T-helper 1 cell (primary cell): ENCODE results near the gene NF1.
"Not testable (repeated sequence)": the region's sequence is repeated elsewhere in the genome, so short reads cannot be mapped to it uniquely, and the experiment has no call there.

Experiments
- DNase-seq, 5 donors: peaks; one replicate each; pipeline ENCODE4 v3.0.0-alpha.2; 2012 to 2020

Gene NF1

DNA sequence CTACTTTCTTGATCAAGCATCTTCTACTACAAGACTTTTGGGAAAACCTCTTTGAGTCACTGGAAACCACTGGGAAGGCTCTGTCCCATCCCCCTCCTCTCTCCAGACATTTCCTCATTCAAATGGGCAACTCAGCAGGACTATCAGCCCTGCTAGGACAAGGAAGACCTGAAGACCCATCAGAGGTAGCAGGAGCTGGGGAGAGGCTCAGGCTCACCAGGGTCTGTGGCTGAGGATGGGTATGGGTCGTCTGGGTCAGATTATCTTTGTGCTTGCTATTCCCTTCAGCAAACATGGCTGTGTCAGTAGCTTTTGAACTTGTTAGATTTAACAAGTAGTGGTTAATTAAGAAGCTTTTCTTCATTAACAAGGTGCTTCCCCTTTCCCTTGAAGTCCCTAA, 15.0 kb upstream of the NF1 start:
- DNase-seq, result no peak

DNA sequence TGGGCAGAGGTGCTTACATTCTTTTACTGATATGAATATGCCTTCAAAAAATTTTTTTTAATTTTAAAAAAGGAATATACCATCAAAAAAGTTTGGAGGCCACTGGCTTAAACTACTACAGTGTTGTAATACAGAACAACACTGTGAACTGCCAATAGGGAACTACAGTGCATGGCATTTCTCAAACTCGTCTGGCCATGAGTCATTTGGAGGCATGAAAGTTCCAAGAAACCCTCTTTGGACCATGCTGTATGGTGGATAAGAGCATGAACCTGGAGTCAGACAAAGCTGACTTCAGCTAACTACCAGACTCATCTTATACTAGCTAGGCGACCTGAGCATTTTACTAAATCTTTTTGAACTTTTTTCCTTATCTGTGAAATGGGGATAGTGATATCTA, 9.2 kb upstream of the NF1 start:
- DNase-seq, result no peak

DNA sequence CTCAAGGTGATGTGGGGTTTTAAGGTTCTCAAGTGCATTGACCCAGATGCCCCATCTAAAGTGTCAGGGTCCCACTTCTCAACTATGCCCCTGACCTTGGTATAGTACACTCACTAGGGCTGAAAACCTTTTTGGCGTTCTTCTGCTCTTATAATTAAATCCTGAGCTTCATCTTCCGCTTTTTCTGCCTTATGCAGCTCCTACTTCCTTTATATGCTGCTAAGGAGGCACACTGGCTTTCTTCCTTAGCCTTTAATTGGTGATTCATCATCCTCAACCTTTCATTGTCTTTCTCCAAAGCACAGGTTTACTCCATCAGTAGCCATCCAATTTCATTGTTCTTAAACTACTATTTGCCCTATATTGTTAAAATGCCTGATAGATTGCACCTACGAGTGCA, 5.3 kb upstream of the NF1 start:
- no peak for DNase-seq

DNA sequence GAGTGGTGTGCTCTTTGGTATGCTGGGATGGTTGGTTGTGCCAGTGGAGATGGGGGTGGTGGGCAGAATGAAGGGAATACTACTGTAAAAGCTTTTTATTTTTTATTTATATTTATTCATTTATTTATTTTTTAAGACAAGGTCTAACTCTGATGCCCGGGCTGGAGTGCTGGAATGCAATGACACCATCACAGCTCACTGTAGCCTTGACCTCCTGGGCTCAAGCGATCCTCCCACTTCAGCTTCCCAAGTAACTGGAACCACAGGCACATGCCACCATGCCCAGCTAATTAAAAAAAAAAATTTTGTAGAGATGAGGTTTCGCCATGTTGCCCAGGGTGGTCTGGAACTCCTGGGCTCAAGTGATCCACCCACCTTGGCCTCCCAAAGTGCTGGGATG, 4.1 kb upstream of the NF1 start:
- DNase-seq, result not testable (repeated sequence)

DNA sequence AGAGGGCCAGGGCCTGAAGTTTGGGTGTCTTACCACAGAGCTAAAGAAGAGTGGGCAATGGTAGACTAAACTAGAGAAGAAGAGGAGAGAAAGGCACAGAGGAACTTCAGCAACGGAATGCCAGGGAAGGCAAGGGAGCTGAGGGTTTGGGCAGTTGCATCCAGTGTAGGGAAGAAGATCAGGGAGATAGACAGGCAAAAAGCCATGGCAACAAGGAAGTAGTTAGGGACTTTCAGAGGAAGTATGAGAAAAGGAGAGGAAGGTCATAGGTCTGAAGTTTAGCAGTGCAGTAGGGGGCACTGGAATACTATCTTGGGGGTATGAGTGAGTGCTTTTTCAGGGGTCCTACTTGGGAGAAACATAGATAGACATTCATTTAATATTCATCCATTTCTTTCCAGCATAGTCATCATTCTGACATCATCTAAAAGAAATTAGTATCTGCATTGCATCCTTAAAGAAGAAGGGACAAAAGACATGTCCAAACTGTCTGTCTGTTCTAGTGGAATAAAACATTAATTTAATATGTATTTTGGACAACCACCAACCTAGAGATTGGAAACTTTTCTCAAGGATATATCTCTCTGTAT, 2.2 kb upstream of the NF1 start:
- no peak for DNase-seq

DNA sequence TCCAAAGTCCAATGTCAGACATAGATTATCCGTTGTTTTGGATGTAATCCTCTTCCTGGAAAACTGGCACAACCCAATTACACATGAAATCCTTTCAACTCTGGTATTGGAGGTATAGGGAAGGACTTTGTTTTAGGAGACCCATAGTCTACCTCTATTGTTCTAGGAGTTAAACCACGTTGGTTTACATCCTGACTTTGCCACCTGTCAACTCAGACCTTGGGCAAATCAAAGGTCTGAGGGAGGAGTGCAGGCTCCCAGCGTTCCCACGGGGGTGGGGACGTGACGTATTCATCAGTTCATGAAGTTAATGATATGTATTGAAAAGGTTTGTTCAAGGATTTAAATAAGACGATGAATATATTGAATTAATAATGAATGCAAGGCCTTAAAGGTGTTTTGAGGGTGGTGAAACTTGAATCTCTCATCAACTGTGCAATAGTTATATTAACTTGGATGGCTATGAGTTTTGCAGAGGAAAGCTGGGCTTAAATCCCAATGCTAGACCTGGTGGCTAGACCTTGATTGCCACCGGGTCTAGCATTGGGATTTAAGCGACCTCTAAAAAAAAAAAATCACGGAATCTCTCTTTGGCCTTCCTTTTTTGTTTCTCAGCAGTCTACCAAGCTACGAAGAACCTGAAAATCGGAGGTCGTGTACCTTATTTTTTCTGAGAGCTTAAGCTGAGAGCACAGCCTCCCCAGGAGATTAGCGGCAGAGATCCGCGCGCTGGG, 744 bp upstream of the NF1 start:
- no peak for DNase-seq

DNA sequence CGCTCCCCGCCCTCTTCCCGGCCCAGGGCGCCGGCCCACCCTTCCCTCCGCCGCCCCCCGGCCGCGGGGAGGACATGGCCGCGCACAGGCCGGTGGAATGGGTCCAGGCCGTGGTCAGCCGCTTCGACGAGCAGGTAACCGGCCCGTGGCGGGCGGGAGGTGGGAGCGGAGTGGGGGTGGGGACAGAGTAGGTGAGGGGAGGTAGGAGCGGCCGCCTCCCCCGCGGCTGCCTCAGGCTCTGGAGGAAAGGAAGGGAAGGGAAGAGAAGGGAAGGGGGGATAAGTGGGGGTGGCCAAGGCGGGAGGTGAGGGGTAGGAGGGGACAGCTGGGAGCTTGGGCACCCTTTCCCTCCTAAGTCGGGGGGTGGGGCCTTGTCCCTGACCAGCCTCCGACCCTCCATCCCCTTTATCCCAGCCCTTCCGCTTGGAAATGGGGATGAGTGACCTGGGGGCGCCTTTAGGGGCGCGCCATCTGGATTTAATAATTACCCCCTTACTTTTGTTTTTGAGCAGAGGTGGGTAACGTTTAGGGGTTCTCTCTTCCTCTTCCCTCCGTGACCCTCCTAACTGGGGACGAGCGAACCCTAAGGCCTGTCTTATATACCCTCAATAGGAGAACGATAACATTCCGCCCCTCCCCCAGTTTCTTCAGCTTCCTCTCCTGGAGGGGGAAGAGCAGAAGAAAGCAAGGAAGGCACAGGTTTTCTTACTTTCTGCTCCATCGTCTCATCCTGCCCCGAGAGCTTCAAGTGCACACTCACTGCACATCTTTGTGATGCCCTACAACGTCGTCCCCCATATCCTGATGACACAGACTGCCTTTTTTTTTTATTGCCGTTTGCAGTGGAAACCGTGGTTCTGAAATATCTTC, 694 bp downstream of the NF1 start:
- peak; percentile 10 to 17 (median 15) for DNase-seq

DNA sequence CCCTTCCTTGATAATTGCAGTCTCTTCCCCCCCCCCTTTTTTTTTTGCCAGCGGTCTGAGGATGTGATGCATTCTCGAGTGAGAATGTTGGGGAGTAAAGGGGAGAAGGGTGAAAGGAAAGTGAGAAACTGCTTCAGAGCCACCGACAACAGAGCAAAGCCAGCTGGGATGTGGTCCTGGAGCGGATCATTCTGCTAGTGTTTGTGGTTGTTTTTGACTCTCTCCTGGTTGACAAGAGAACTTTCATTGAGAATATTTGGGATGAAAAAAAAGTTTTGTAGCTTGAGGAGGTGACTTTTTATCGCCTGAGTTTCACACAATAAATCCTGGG, 1.3 kb downstream of the NF1 start:
- DNase-seq, result no peak

DNA sequence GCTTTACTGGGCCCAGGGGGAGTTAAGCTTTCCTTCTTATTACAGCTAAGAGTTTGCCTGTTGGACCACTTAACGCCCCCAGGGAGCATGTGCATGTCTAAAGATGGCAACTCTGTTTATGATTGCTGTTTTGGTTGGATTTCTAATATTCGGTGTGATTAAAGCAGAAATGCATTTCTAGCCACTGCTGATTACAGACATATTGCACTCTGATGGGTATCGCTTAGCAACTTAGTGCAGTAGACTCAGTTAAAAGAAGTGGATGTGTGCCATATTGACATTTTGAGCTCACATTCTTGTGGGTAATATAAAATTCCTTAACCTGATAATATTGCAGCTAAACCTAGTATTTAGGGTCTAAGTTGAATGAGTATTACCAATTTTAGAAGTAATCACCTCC, 4.2 kb downstream of the NF1 start:
- no peak for DNase-seq

DNA sequence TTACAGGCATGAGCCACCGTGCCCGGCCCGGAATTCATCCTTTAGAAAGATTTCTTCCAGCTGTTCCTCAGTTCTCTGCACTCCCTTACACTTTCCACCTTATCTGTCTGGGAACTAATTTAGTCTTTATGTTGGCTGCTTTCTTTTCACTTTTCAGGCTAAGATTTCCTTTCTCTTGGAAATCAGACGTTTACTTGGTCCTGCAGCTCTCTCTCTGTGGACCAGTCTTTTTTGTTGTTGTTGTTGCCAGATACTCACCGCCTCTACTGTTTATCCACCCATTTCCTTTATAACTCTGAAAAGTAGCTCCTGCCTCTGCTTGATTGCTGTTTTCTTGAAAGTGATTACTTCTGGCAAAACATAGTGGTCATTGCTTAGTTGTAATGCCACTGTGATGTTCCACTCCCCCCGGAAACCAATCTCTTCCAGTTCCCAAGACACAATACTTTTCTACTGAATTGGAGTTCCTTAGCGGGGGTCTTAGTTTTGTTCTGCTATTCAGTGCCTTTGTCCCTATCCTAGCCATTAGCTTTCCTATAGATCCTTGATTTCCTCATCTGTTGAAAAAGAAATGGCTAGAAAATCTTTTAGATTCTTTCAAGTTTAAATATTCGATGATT, 6.2 kb downstream of the NF1 start:
- DNase-seq, result no peak

DNA sequence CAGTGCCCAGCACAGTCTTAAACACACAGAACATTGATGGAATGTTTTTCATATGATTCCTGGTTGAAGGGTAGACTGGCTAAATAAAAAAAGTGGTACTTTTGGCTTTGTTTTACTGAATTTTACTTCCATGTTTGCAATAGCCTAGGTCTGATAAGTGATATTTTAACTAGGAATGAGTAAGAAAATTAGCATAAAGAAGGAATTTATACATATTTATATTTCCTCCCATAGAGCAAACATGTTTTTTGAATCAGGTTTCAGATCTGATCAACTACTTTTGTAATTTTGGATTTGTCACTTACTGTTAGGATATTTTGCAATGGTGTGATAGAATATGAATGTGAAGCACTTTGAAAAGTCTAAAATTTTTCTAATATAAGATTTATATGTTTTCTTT, 7.2 kb downstream of the NF1 start:
- no peak for DNase-seq

DNA sequence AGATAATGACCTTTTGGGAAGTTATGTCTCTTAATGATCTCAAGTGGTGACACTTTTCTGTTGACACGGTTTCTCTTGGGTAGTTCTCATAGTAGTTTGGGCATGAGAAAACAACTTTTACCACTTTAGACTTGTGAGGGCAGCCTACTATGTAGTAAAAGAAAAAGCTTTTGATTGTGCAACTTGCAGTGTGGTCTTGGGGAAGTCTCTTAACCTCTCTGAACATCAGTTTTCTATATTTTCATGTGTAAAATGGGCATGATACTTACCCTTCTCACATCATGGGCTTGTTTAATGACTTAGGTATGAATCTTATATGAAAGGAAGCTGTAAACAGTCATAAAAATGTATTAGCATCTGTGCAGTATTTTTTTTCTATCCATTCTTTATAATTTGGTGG, 11.2 kb downstream of the NF1 start:
- DNase-seq, result no peak

DNA sequence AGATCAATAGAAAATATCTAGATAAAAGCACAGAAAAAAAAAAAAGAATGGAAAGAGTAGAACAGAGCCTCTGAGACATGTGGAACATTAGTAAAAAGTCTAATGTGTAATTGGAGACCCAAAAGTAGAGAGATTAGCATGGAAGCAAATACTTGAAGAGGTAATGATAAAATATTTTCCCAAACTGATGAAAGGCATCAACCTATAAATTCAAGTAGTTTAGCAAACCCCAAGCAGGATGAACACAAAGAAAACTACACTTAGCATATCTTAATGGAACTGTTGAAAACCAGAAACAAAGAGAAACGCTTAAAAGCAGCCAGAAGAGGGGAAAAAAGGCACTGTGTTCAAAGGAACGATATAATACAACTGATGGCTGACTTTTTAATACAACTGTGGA, 16.4 kb downstream of the NF1 start:
- DNase-seq, result no peak

DNA sequence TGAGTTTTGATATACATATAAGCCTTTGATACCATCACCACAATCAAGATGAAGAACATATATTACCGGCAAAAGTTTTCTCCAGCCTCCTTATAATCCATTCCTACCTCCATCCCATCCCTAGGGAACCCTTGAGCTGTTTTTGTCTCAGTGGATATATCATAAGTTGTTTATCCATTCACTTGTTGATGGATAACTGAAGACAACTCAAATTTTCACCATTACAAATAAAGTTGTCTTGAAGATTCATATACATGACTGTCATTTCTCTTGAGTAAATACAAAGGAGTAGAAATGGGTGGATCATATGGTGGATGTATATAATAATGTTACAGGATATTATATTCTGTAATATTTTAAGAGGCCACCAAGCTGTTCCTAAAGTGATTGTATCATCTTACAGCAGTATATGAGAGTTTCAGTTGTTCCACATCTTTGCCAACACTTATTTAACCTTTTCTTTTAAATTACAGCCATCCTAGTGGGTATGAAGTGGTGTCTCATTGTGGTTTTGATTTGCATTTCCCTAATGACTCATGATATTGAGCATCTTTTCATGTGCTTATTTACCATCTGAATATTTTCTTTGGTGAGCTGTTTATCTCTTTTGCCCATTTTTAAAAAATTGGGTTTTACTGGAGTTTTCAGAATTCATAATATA, 17.4 kb downstream of the NF1 start:
- DNase-seq, result peak in 1 of 5 donors; percentile 14

DNA sequence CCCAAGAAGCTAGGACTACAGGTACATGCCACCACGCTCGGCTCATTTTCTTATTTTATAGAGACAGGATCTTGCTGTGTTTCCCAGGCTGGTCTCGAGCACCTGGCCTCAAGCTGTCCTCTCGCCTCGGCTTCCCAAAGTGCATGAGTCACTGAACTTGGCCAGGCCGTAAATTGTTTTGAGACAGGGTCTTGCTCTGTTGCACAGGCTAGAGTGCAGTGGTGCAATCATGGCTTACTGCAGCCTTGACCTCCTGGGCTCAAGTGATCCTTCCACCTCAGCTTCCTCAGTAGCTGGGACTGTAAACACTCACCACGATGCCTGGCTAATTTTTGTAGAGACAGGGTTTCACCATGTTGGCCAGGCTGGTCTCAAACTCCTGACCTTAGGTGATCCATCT, 18.6 kb downstream of the NF1 start:
- not testable (repeated sequence) for DNase-seq

DNA sequence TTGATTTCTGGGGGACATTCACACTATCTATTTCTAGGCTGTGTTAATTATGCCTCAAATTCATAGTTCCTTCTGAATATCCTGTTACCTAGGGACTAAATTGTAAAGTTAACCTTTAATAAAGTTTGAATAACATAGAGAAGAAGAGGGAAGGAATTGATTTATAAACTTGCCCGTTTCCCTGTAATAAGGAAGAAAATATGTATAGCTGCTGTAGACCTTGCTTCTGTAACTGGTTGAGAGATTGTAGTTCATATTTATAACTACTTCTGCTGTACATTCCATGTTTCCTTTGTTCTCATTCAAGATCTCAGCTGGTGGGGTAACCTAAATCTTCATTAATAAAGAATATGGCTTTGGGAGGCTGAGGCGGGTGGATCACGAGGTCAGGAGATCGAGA, 19.2 kb downstream of the NF1 start:
- no peak for DNase-seq

DNA sequence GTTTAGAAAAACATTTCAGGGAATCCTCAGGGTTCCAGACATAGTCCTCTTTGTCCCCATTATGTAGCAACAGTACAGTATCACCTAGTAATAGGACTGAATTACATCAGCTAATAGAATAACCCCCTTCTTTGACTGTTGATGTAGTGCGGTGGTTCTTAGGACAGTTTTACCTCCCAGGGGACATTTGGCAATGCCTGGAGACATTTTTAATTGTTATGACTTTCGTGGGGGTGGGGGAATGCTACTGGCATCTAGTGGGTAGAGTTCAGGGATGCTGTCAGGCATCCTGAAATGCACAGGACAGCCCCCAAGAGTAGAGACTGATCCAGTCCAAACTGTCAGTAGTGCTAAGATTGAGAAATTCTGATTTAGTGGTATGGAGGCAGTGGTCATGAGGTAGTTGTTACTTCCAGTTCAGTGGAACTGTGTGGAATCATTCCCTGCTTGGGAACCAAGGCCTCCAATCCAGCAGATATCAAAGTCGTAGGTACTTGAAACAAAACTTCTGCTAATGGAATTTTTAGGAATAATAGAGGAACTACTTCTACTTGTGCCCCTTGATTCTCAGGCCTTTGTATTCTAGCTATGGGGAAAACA, 20.3 kb downstream of the NF1 start:
- DNase-seq, result no peak

DNA sequence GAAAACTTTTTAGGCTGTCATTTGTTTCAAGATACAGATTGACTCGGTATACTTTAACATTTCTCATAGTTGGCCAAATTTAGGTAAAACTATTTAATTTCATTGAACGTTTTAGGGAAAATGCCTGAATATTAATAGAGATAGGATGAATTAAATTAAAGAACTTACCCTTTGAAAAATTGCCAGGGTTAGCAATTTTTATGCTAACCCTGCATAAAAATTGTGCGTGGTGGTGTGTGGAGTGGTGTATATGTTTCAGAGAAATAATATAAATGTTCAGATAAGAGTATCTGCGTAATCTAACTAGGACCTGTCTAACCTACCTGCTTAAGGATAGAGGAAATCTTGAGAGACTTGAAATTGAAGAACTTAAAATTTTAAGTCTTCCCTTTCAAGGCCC, 21.4 kb downstream of the NF1 start:
- DNase-seq, result no peak

DNA sequence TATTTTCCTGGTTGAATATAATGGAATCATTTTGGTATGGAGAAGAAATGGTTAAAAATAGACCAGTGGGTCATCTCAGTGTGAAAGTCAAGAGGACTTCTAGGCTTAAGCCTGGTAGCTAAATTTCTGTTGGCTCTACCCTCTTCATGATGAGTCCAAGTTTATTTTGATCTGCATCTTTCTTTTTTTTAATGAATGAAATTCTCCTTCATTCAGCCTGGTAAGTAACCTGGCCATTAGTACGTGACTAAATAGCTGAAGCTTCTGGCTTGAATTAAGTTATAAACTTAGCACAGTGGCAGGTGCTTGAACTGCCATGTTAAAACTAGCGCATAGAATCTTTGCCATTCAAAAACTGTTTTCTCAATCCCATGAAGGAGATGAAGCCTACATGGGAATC, 28.0 kb downstream of the NF1 start:
- DNase-seq, result no peak

DNA sequence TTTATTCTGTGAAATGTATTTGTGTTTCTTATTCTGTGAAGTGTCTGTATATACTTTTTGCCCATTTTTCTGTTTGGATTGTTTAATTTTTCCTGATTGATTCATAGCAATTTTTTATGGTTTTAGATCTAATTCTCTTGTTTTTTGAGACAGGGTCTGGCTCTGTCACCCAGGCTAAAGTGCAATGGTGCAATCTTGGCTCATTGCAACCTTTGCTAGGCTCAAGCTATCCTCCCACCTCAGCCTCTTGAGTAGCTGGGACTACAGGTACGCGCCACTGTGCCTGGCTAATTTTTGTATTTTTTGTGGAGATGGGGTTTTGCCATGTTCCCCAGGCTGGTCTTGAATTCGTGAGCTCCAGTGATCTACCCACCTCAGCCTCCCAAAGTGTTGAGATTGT, 31.5 kb downstream of the NF1 start:
- DNase-seq, result no peak

DNA sequence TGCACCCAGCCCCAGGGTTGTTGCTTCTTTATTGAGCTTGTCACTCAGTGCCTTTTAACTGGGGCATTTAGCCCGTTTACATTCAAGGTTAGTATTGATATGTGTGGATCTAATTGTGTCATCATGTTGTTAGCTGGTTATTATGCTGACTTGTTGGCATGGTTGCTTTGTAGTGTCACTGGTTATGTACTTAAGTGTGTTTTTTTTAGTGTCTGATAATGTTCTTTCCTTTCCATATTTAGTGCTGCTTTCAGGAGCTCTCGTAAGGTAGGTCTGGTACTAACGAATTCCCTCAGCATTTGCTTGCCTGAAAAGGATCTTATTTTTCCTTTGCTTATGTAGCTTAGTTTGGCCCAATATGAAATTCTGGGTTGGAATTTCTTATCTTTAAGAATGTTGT, 33.5 kb downstream of the NF1 start:
- no peak for DNase-seq
